H1 (cell line): ENCODE data around the gene STEAP4. TPM values are rescaled to one million over a fixed set of nuclear protein-coding genes. Genes with fewer than 3 reads are reported as not detected.

Source experiments
- BACH1 ChIP-seq: IDR thresholded peaks from 2 replicates; pipeline ENCODE4 v1.6.1; 2012; ENCODE audit warnings: low read length, improper control_type of control experiment
- BRCA1 ChIP-seq: IDR thresholded peaks from 2 replicates; pipeline ENCODE4 v1.6.1; 2012; ENCODE audit warnings: low read depth, low read length, improper control_type of control experiment
- CHD2 ChIP-seq: IDR thresholded peaks from 2 replicates; pipeline ENCODE4 v1.6.1; 2012; ENCODE audit warnings: low read length, improper control_type of control experiment
- EZH2 ChIP-seq: fragments of 200-600 bp; sonication (generic); IDR thresholded peaks from 2 replicates; pipeline ENCODE4 v1.7.1; 2012; ENCODE audit warnings: low read depth, mild to moderate bottlenecking, moderate library complexity, low read length, inconsistent platforms; ENCODE audit not compliant: severe bottlenecking
- GTF2F1 ChIP-seq: IDR thresholded peaks from 2 replicates; pipeline ENCODE4 v1.6.1; 2012; ENCODE audit warnings: low read depth, low read length, improper control_type of control experiment, borderline replicate concordance
- NANOG ChIP-seq: IDR thresholded peaks from 2 replicates; pipeline ENCODE4 v1.6.1; 2011; ENCODE audit warnings: low read length, low read depth, mild to moderate bottlenecking, inconsistent platforms; ENCODE audit not compliant: insufficient read depth, poor library complexity, severe bottlenecking
- POU5F1 ChIP-seq: IDR thresholded peaks from 2 replicates; pipeline ENCODE4 v1.6.1; 2011; ENCODE audit warnings: low read depth, mild to moderate bottlenecking, low read length, moderate library complexity
- RXRA ChIP-seq: IDR thresholded peaks from 2 replicates; pipeline ENCODE4 v1.6.1; 2011; ENCODE audit warnings: low read depth, mild to moderate bottlenecking, low read length, moderate library complexity; ENCODE audit not compliant: insufficient read depth
- SP1 ChIP-seq: IDR thresholded peaks from 2 replicates; pipeline ENCODE4 v1.6.1; 2011; ENCODE audit warnings: low read depth, low read length
- SRF ChIP-seq: IDR thresholded peaks from 2 replicates; pipeline ENCODE4 v1.6.1; 2011; ENCODE audit warnings: mild to moderate bottlenecking, low read depth, low read length, moderate library complexity
- polyA plus RNA-seq, 7 experiments: library from polyadenylated mRNA; depleted of rRNA in 3 of 7; stranded (reverse) in 5 of 7; unstranded in 2 of 7; fragments of >200 nt in 5 of 7; fragments of 200-250 nt in 2 of 7; gene quantifications; 1 replicate in 5 of 7; 2 replicates in 1 of 7; 4 replicates in 1 of 7; pipeline versions ENCODE4 v1.2.1 to v1.2.3, GENCODE V29; 2011 to 2013; ENCODE audit warnings: missing spikeins in 2 of 7, mixed read lengths in 2 of 7
- total RNA-seq: library from RNA; stranded (reverse); fragmentation: NEBNext Ultra II Directional; extraction: Animal tissue kit (Norgen Biotek cat#: 25700); gene quantifications from 2 replicates; pipeline ENCODE4 v1.2.1, GENCODE V29; 2021
- TF ChIP-seq, protein P1 (sequence below): fragments of 300-600 bp; sonication (generic); IDR thresholded peaks from 2 replicates; pipeline ENCODE4 v1.7.1; 2012; ENCODE audit warnings: low read length, moderate library complexity, mild to moderate bottlenecking, inconsistent platforms; ENCODE audit not compliant: insufficient replicate concordance

STEAP4 gene
- total and polyA plus RNA-seq, 2 of the 8 experiments (the other 6 are each of a cell fraction or from before 2014, with no cell fraction given) = under 0.01 TPM; not detected in 1

DNA sequence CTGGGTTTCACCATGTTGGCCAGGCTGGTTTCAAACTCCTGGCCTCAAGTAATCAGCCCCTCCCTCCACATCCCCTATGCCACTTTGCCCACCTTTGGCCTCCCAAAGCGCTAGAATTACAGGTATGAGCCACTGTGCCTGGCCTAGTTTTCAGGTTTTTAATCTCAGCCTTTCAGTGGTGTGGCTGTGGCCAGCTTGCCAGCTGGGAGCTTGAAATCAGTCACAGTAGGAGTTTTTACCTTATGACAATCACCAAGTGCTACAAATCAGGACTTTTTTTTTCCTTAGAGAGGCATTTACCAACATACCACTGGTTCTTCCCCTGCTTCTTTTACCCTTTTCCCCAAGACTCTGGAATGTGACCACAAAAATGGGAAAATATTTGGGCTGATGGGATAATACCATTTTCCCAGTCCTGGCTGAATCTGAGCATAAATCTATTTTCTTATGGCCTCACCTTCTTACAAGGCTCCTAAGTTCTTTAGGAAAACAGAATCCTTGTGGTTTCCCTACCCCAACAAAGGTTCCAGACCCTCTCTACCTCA is 6.2 kb downstream of the STEAP4 start (continued):
- TF ChIP-seq, protein P1, sequence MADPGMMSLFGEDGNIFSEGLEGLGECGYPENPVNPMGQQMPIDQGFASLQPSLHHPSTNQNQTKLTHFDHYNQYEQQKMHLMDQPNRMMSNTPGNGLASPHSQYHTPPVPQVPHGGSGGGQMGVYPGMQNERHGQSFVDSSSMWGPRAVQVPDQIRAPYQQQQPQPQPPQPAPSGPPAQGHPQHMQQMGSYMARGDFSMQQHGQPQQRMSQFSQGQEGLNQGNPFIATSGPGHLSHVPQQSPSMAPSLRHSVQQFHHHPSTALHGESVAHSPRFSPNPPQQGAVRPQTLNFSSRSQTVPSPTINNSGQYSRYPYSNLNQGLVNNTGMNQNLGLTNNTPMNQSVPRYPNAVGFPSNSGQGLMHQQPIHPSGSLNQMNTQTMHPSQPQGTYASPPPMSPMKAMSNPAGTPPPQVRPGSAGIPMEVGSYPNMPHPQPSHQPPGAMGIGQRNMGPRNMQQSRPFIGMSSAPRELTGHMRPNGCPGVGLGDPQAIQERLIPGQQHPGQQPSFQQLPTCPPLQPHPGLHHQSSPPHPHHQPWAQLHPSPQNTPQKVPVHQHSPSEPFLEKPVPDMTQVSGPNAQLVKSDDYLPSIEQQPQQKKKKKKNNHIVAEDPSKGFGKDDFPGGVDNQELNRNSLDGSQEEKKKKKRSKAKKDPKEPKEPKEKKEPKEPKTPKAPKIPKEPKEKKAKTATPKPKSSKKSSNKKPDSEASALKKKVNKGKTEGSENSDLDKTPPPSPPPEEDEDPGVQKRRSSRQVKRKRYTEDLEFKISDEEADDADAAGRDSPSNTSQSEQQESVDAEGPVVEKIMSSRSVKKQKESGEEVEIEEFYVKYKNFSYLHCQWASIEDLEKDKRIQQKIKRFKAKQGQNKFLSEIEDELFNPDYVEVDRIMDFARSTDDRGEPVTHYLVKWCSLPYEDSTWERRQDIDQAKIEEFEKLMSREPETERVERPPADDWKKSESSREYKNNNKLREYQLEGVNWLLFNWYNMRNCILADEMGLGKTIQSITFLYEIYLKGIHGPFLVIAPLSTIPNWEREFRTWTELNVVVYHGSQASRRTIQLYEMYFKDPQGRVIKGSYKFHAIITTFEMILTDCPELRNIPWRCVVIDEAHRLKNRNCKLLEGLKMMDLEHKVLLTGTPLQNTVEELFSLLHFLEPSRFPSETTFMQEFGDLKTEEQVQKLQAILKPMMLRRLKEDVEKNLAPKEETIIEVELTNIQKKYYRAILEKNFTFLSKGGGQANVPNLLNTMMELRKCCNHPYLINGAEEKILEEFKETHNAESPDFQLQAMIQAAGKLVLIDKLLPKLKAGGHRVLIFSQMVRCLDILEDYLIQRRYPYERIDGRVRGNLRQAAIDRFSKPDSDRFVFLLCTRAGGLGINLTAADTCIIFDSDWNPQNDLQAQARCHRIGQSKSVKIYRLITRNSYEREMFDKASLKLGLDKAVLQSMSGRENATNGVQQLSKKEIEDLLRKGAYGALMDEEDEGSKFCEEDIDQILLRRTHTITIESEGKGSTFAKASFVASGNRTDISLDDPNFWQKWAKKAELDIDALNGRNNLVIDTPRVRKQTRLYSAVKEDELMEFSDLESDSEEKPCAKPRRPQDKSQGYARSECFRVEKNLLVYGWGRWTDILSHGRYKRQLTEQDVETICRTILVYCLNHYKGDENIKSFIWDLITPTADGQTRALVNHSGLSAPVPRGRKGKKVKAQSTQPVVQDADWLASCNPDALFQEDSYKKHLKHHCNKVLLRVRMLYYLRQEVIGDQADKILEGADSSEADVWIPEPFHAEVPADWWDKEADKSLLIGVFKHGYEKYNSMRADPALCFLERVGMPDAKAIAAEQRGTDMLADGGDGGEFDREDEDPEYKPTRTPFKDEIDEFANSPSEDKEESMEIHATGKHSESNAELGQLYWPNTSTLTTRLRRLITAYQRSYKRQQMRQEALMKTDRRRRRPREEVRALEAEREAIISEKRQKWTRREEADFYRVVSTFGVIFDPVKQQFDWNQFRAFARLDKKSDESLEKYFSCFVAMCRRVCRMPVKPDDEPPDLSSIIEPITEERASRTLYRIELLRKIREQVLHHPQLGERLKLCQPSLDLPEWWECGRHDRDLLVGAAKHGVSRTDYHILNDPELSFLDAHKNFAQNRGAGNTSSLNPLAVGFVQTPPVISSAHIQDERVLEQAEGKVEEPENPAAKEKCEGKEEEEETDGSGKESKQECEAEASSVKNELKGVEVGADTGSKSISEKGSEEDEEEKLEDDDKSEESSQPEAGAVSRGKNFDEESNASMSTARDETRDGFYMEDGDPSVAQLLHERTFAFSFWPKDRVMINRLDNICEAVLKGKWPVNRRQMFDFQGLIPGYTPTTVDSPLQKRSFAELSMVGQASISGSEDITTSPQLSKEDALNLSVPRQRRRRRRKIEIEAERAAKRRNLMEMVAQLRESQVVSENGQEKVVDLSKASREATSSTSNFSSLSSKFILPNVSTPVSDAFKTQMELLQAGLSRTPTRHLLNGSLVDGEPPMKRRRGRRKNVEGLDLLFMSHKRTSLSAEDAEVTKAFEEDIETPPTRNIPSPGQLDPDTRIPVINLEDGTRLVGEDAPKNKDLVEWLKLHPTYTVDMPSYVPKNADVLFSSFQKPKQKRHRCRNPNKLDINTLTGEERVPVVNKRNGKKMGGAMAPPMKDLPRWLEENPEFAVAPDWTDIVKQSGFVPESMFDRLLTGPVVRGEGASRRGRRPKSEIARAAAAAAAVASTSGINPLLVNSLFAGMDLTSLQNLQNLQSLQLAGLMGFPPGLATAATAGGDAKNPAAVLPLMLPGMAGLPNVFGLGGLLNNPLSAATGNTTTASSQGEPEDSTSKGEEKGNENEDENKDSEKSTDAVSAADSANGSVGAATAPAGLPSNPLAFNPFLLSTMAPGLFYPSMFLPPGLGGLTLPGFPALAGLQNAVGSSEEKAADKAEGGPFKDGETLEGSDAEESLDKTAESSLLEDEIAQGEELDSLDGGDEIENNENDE = no peak
- no peak for TF ChIP-seq POU5F1
- TF ChIP-seq NANOG = no peak
- no peak for TF ChIP-seq SRF
- TF ChIP-seq GTF2F1 = no peak
- no peak for TF ChIP-seq BRCA1
- no peak for TF ChIP-seq EZH2
- TF ChIP-seq SP1 = no peak
- TF ChIP-seq CHD2 = no peak
- no peak for TF ChIP-seq BACH1
- TF ChIP-seq RXRA = no peak
- TF ChIP-seq, all 59 proteins: peak for 0
